NCI-H748 treated with DMSO at 0.1 percent for 48 hours (cell line): ENCODE results near the gene DCAF7.

Source experiments
- DNase-seq: peaks from one replicate; lab custom pipeline; 2025; lab: John Stamatoyannopoulos, UW

DCAF7 gene

GRCh38 chr17:63588797-63589196 lies 38.5 kb downstream of the DCAF7 start:
- no peak for DNase-seq

DNA sequence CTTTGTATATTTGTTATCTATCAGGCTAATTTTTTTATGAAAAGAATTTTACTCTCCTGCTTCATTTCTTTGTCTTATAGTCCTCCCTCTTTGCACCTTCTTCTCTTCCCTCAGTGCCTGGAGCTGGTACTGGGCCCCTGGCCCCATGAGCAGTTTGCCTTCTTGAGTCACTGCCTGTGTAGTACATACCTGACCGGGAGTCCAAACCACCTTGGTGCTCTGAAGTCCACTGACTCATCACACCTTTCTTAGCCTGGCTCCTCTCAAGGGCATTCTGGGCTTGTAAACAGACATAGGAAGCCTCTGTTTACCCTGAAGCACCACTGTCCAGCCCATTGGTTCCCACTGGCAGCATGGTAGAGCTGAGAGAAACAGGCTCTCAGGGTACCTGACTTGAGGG lies 39.4 kb downstream of the DCAF7 start:
- no peak for DNase-seq

- DNase-seq = no peak
Observed at GRCh38 chr17:63592797-63593196, 42.5 kb downstream of the DCAF7 start.

GRCh38 chr17:63595132-63595531 lies 44.9 kb downstream of the DCAF7 start:
- no peak for DNase-seq

GRCh38 chr17:63596856-63597586 lies 46.7 kb downstream of the DCAF7 start:
- DNase-seq = no peak

- no peak for DNase-seq
Observed at GRCh38 chr17:63598281-63598680, 48.0 kb downstream of the DCAF7 start.

DNA sequence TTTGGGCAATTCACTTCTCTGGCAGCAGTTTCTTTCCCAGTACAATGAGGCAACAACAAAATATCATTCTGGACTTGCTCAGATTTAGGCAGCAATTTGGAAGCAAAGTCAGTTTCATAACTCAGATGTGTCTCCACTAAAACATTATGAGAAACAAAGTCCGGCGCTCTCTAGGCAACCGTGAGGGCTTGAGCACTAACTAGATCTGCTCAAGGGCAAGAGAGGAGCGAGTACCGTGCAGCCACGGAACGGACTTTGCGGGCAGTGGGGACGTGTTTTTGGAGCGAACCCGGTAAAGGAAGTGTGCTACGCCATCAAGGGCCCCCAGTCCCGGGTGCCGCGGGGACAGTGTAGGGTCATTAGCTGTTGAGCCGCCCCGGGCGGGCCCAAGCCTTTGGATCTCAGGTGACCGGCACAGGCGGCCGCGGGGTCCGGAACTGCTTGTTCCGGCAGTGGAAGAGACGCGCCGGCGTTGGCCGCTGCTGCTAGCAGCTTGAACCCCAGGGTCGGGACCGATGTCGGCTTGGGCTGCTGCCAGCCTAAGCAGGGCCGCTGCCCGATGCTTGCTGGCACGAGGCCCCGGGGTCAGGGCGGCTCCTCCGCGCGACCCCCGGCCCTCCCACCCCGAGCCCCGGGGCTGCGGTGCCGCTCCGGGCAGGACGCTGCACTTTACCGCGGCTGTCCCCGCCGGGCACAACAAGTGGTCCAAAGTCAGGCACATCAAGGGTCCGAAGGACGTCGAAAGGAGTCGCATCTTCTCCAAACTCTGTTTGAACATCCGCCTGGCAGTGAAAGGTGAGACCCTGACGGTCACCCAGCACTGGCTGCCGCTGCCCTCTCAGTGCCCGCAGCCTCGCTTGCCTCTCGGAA lies 50.5 kb downstream of the DCAF7 start, which contains the start of gene TACO1:
TSS of gene TACO1 (plus strand) at position 327 of the 870 bp plus-strand sequence. CDS start at position 516, 189 bp downstream.
- peak; percentile 74 for DNase-seq

GRCh38 chr17:63601439-63602371 lies 51.4 kb downstream of the DCAF7 start:
- DNase-seq = no peak

- DNase-seq = no peak
Observed at GRCh38 chr17:63609816-63610573, 59.7 kb downstream of the DCAF7 start.

- no peak for DNase-seq
Observed at GRCh38 chr17:63610854-63611253, 60.6 kb downstream of the DCAF7 start.

GRCh38 chr17:63611354-63611753 lies 61.1 kb downstream of the DCAF7 start:
- no peak for DNase-seq

DNA sequence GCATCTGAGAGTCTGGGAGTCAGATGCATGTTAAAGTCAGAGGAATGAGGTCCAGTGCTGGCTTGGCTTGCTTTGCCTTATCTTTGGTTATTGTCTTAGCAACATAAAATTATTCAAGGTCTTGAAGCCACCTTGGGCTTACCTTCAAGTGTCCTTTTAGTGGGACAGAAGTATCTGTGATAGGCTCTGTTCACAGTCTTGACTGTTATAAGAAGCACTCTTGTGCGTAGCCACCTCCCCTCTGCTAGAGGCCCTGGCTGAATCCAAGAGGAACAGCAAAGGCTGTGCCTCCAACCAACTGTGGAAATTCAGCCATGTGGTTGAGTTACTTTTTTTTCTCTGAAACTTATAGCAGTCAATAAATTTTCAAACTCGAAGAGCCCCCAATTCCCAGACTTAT lies 63.4 kb downstream of the DCAF7 start:
- no peak for DNase-seq

DNA sequence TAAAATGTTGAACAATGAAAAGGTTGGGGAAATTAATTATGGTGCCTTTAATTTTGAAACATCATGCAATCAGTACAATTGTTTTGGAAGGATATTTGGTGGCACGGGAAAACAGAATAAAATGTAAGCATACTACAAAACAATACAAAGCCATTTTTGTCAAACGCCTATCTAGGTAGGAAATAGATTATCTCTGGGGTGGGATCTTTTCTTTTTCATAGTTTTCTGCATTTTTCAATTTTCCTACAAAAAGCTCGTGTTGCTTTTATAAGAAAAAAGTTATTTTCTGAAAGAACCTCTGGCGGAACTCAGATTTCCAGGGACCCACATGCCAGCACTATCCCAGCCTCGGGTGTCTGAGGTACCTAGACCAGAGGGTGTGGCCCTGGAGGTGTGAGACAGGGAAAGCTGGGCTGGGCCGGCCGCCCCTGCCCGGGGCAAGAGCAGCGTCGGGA lies 71.0 kb downstream of the DCAF7 start:
- no peak for DNase-seq

- peak; percentile 99 for DNase-seq
Observed at GRCh38 chr17:63621684-63622573, 71.7 kb downstream of the DCAF7 start, which contains the start of gene MAP3K3. Gene MAP3K3, plus strand, starts transcription at chr17:63622417. Its CDS starts 343 bp downstream, at chr17:63622760.

DNA sequence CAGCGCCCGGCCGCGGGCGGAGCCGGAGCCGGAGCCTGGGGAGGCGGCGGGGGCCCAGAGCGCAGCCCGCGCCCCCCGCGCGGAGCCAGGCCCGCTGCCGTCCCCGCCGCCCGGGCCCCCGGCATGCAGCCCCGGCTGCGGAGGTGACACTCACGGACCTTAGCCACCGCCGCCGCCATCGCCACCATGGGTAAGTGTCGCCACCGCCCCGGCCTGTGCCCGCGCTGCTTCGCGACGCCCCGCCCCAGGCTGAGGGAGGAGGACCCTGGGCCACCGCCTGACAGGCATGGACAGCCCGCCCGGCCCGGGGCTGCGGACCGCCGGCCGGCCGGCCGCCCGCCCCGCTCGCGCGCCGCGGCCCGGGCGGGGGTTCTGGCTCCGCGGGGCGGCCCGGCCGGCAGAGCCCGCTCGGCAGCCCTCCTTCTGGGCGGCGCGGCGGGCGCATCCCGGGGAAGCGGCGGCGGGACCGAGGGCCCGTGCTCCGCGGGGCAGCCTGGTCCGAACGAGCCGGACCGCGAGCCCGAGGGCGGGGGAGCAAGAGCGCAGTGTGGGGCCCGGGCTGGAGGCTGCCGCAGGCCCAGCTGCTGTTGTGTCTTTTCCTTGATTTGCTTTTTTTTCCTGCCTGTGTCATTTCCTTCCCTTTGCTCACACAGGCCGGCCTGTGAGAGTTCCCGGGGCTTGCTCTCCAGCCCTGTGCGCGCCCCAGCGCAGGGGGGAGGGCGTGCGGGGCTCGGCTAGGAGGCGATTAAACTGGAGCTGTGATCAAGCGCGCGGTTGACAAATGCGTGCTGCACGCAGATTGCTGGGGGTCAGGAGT lies 72.5 kb downstream of the DCAF7 start:
- DNase-seq = peak; percentile 17

GRCh38 chr17:63623786-63624530 lies 73.7 kb downstream of the DCAF7 start:
- no peak for DNase-seq

GRCh38 chr17:63624531-63624880 lies 74.2 kb downstream of the DCAF7 start:
- no peak for DNase-seq

DNA sequence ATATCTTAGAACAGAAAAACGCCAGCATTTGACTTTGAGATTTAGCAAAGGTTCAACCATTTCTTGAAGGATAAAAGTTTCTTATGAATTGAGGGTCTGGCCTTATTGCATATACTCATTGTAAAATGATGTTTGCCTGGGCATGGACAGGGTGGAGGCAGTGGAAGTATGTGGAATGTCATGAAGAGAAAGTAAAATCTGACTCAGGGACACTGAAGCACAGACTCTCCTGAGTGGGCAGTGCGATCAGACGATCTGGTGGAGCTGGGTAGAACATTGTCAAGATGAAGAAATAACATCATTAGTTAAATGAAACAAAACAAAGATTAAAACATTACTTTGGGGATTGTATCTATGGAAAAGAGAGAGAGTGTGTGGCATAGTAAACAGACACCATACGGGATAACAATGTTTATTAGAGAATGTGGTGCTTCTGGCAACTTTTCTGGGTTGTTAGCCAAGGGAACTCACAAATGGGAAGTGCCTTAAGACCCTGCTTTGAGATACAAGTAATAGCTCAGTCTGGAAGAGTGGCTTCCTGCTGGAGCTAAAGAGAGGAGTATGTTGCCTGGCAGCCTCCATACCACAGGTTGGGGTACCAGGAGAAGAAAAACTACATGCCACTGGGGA lies 76.4 kb downstream of the DCAF7 start:
- no peak for DNase-seq
